ENCODE results near the gene CDC14A.

GRCh38 chr1:100518023-100518422 lies 165.7 kb downstream of the CDC14A start:
- TF ChIP-seq CTCF (conservative IDR thresholded peaks at IDR 0.05 in 1 of 2, IDR thresholded peaks at IDR 0.05 in 1 of 2; ENCODE audit: low read depth in 1 of 2, low read length in 2 of 2) = no peak
- no peak for TF ChIP-seq EZH2 (IDR thresholded peaks at IDR 0.05; ENCODE audit: low read length, missing control alignments)

All from fibroblast of lung (primary cell).